ENCODE measurements around the gene BSN.
A peak's percentile ranks its signal among the peaks of the same experiment; 100 is the strongest.

BSN gene

DNA sequence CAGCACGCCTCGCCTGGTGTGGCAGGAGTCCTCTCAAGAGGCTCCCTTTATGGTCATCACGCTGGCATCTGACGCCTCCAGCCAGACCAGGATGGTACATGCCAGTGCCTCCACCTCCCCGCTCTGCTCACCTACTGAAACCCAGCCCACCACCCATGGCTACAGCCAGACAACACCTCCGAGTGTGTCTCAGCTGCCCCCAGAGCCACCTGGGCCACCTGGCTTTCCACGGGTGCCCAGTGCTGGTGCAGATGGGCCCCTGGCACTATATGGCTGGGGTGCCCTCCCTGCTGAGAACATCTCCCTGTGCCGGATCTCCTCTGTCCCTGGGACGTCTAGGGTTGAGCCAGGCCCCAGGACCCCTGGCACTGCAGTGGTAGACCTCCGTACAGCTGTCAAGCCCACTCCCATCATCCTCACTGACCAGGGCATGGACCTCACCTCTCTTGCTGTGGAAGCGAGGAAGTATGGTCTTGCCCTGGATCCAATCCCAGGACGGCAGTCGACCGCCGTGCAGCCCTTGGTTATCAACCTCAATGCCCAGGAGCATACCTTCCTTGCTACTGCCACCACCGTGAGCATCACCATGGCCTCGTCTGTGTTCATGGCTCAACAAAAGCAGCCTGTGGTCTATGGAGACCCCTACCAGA, 100.0 kb downstream of the BSN start:
- no peak for DNase-seq

GRCh38 chr3:49654955-49655556, 100.8 kb downstream of the BSN start:
- DNase-seq, result no peak

- DNase-seq, result no peak
Observed at GRCh38 chr3:49655731-49656285, 101.5 kb downstream of the BSN start.

GRCh38 chr3:49656541-49657112, 102.3 kb downstream of the BSN start:
- peak in 3 of 58 donors; percentile 7 to 32 (median 12) for DNase-seq

DNA sequence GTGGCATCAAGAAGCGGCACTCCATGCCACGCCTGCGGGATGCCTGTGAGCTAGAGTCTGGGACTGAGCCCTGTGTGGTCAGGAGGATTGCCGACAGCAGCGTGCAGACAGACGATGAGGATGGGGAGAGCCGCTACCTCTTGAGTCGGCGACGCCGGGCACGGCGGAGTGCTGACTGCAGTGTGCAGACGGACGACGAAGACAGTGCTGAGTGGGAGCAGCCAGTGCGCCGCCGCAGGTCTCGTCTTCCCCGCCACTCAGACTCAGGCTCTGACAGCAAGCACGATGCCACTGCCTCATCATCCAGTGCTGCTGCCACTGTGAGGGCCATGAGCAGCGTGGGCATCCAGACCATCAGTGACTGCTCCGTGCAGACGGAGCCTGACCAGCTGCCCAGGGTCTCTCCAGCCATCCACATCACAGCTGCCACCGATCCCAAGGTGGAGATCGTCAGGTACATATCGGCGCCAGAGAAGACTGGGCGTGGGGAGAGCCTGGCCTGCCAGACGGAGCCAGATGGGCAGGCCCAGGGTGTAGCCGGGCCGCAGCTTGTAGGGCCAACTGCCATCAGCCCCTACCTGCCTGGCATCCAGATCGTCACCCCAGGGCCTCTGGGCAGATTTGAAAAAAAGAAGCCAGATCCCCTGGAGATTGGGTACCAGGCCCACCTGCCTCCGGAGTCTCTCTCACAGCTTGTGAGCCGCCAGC, 103.1 kb downstream of the BSN start:
- DNase-seq, result peak in 1 of 58 donors; percentile 22

DNA sequence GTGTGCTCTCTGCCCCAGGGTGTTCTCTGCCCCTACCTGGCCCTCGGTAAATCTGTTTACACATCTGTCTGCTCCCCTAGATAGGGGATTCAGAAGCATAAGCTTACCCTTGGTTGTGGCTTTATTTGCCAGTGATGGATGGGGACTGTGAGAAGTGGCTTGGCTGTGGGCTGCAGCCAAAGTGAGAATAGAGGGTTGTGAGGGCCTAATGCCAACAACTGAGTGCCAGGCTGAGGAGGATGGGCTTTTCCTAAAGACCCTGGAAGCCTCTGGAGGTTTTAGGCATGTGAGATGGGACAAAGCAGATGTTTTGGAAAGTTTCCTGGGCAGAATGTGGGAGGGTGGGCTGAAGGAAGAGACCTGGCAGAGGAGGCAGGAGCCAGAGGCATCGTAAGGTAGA, 104.4 kb downstream of the BSN start:
- DNase-seq, result no peak

DNA sequence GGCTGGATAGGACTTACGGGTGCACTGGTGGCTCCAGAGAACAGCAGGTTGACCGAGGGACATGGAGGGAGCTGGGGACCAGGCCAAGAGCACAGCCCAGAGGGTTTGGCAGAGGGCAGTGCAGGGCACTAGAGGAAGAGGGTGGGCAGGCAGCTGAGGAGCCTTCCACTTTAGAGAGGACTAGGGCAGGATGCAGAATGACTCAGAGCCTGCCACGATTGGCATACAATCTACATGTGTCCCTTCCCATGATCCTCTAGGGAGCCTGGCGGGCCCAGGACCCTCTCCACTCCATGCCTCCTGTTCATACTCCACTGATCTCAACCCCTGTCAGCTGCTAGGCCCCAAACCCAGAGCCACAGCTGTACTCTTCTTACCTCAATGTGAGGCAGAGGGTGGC, 105.5 kb downstream of the BSN start:
- no peak for DNase-seq

GRCh38 chr3:49661281-49661680, 107.0 kb downstream of the BSN start:
- DNase-seq, result no peak

- DNase-seq, result no peak
Observed at GRCh38 chr3:49662021-49662420, 107.7 kb downstream of the BSN start.

DNA sequence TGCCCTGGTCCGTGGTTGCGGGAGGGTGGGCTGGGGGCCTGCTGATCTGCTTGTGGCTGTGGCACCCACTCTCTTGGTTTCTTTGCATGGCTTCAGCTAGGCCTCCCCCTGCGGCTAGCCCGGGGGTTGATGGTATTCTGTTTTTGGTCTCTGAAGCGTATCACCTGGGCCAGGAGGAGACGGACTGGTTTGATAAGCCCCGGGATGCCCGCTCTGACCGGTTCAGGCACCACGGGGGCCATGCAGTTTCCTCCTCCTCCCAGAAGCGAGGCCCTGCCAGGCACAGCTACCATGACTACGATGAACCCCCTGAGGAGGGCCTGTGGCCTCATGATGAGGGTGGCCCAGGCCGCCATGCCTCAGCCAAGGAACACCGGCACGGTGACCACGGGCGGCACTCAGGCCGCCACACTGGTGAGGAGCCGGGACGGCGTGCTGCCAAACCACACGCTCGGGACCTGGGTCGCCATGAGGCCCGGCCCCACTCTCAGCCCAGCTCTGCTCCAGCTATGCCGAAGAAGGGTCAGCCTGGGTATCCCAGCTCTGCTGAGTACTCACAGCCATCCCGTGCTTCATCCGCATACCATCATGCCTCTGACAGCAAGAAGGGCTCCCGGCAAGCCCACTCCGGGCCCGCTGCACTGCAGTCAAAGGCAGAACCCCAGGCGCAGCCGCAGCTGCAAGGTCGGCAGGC, 108.6 kb downstream of the BSN start:
- DNase-seq, result no peak

- no peak for DNase-seq
Observed at GRCh38 chr3:49663831-49664230, 109.6 kb downstream of the BSN start.

- DNase-seq, result no peak
Observed at GRCh38 chr3:49664300-49664699, 110.0 kb downstream of the BSN start.

GRCh38 chr3:49665822-49666519, 111.7 kb downstream of the BSN start:
- no peak for DNase-seq

DNA sequence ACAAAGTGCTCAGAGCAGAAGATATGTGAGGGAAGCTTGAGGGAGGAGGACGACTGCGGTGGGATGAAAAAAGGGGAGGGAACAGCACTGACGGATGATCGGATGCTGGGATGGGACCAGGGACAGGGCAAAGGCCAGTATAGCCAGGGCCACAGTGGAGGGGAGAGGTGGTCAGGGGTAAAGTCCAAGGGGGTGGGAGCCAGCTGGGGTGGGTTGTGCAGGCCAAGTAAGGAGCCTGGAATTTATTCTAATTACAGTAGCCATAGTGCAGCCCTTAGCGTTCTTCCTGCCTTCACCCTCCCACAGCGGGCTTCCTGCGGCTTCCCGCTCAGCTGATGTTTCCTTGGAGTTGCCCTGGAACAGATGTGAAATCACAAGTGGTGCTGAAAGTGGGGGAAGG, 112.3 kb downstream of the BSN start:
- no peak for DNase-seq

DNA sequence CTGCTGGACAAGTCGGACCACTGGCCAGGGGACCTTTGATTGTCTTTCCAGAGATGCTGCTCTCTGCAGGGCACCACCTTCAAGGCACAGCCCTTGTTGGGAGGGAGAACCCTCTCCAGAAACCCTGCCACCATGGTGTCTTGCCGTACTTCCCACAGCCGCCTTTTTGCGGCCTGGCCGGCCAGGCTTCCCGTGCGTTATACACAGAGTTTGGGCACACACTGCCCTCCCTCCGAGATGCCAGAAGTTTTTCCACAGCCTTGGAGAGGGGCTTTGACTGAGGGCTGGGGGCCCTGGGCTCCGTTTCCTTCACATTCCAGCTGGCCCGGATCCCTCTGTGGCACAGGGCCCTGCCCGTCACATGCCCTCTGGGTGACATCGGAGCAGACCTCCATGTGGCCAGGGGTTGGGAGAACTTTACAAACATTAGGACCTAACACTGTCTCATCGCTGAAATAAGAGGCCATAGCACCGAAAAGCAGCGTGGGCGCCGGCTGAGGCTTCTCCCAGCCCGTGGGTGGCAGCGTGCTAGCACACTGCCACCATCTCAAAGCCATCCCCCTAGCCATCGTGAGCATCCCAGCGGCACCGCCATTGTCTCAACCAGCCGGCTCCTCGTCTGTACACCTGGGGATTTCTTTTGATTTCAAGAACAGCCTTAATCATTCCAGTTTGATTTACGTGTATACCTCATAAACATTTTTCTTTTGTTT, 113.6 kb downstream of the BSN start:
- peak in 7 of 58 donors; percentile 9 to 52 (median 22) for DNase-seq

DNA sequence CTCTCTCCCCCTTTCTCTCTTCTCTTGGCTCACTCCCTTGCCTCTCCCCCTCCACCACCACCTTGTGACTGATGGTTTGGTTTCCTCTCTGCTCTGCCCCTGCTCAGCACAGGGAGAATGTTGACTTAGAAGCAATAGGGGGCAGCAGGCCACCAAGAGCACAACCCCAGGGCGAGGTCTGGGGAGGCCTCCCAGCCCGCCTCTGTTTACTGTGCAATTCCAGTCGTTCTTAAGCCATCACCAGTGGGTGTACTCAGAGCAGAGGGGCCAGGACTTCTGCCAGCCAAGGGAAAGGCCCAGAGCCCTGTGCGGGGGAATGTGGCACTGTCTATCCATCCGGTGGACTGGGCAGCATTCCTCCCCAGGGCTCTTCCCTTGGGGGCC, 114.1 kb downstream of the BSN start:
- no peak for DNase-seq

GRCh38 chr3:49668861-49669260, 114.6 kb downstream of the BSN start:
- no peak for DNase-seq

DNA sequence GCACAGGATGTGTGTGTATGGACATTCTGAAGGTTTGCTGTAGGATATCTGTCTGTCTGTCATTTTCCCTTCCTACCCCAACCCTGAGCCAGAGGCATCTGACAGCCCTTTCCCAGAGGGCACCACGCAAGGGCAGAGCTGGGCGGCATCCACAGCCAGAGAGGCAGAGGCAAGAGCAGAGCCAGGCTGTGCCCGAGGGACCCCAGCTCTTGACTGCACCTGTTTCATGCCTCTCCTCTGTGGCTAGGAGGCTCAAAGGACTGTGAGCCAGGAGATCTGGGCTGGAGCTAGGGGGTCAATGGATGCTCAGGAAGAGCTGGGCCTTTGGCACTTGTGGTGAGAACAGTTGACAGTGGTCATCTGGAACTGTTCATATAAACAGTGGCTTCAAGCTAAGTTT, 115.1 kb downstream of the BSN start:
- DNase-seq, result no peak

GRCh38 chr3:49670940-49671290, 116.6 kb downstream of the BSN start:
- no peak for DNase-seq
